HG02981 (cell line): ENCODE measurements around the gene CLEC18B.
A peak's percentile ranks its signal among the peaks of the same experiment; 100 is the strongest.
"Not testable (repeated sequence)": the region's sequence is repeated elsewhere in the genome, so short reads cannot be mapped to it uniquely, and the experiment has no call there.

Experiments used
- ATAC-seq: cut with Tn5 transposase; IDR thresholded peaks from one replicate; pipeline ENCODE4 v1.9.1; 2021; ENCODE audit warnings: mild to moderate bottlenecking, moderate library complexity; ENCODE audit not compliant: unreplicated experiment

CLEC18B gene

GRCh38 chr16:74420612-74421481 is at the start of gene CLEC18B:
Gene CLEC18B, minus strand, starts transcription at chr16:74421478. Its CDS starts 208 bp downstream, at chr16:74421270.
- ATAC-seq: not testable (repeated sequence)

GRCh38 chr16:74469946-74470478 is 48.7 kb upstream of the CLEC18B start:
- ATAC-seq: no peak

- no peak for ATAC-seq
These were observed 47.7 kb upstream of the CLEC18B start for GRCh38 chr16:74468807-74469525.

- no peak for ATAC-seq
These were observed 45.6 kb upstream of the CLEC18B start for GRCh38 chr16:74466872-74467271.

- ATAC-seq: no peak
These were observed 44.8 kb upstream of the CLEC18B start for GRCh38 chr16:74465851-74466685.

GRCh38 chr16:74465281-74465680 is 44.0 kb upstream of the CLEC18B start:
- ATAC-seq: no peak

- ATAC-seq: no peak
These were observed 42.6 kb upstream of the CLEC18B start for GRCh38 chr16:74463888-74464287.

GRCh38 chr16:74462361-74462760 is 41.1 kb upstream of the CLEC18B start:
- no peak for ATAC-seq

- ATAC-seq: no peak
These were observed 40.5 kb upstream of the CLEC18B start for GRCh38 chr16:74461826-74462225.

GRCh38 chr16:74460542-74460941 is 39.3 kb upstream of the CLEC18B start:
- ATAC-seq: no peak

- no peak for ATAC-seq
These were observed 35.0 kb upstream of the CLEC18B start for GRCh38 chr16:74456290-74456625.

GRCh38 chr16:74455619-74456289 is 34.5 kb upstream of the CLEC18B start:
- ATAC-seq: no peak

- ATAC-seq: no peak
These were observed 33.9 kb upstream of the CLEC18B start for GRCh38 chr16:74455213-74455612.

- ATAC-seq: peak; percentile 90
These were observed 30.9 kb upstream of the CLEC18B start for GRCh38 chr16:74451951-74452758.

- no peak for ATAC-seq
These were observed 29.9 kb upstream of the CLEC18B start for GRCh38 chr16:74450967-74451760.

GRCh38 chr16:74450236-74450635 is 29.0 kb upstream of the CLEC18B start:
- no peak for ATAC-seq

- ATAC-seq: no peak
These were observed 28.2 kb upstream of the CLEC18B start for GRCh38 chr16:74449470-74449869.

GRCh38 chr16:74448990-74449389 is 27.7 kb upstream of the CLEC18B start:
- no peak for ATAC-seq

- no peak for ATAC-seq
These were observed 26.3 kb upstream of the CLEC18B start for GRCh38 chr16:74447578-74447977.
